Measurements from ENCODE around the gene KLHL10. TPM values are rescaled to one million over a fixed set of nuclear protein-coding genes. Genes with fewer than 3 reads are reported as not detected.

KLHL10 gene
- total and polyA plus RNA-seq, 2 of the 13 experiments (the other 11 are each of a cell fraction or from before 2014, with no cell fraction given): 0.04 to 0.08 TPM

GRCh38 chr17:41796121-41796895 is 41.3 kb upstream of the KLHL10 start:
- CTCF ChIA-PET (ENCODE audit: low intra/inter-chr PET ratio, low total read pairs): no interaction called here
- H3K27ac ChIP-seq (ENCODE audit: extremely low read length, insufficient read depth, low read length): no peak overlapping the region
- ATAC-seq (no peak), FAIRE-seq (no peak), DNase-seq (ENCODE audit: low spot score) (peak; percentile 46)
- H3K4me3 ChIP-seq (replicated peaks in 1 of 3; ENCODE audit: insufficient read depth in 1 of 3, low read depth in 2 of 3, low read length in 3 of 3): no peak overlapping the region
- WGBS (ENCODE audit: low lambda C conversion rate): 27% methylated on average over 10 of the region's 10 CpGs
- in situ Hi-C loops (cut with HindIII; ENCODE audit: extremely low pct_ligation_motif_present, low pct_unique_long_range_greater_than_20kb): no loop called here
- peak overlapping the region; percentile 2; the same call in 1 of the 2 replicates for H3K4me2 ChIP-seq (ENCODE audit: low read depth, low read length)
- no peak overlapping the region for H2AFZ ChIP-seq (ENCODE audit: low read length)
- no peak overlapping the region for H3K9ac ChIP-seq (ENCODE audit: insufficient read depth, low read depth, low read length)
- H3K27me3 ChIP-seq (ENCODE audit: control insufficient read depth in 1 of 2, insufficient read depth in 2 of 2, low read length in 2 of 2): no peaks in the 10 kb centered on the region
- H3K9me3 ChIP-seq (ENCODE audit: low read length): no peaks in the 10 kb centered on the region
- intact Hi-C loops (cut with micrococcal nuclease; ENCODE audit: unreplicated experiment): no loop called here
- no peaks in the 10 kb centered on the region for H3K79me2 ChIP-seq (ENCODE audit: insufficient read depth, low read length)
- TF ChIP-seq LCORL (IDR thresholded peaks at IDR 0.05) (no peak), LCORL (CRISPR knock-in tag; IDR thresholded peaks at IDR 0.05) (0 out of 2 replicates have a peak, but pooled peaks have one; percentile 3), FOXA1 (IDR thresholded peaks at IDR 0.05) (no peak), FOXA1 (CRISPR knock-in tag; IDR thresholded peaks at IDR 0.05) (0 out of 2 replicates have a peak, but pooled peaks have one; percentile 11), MXD3 (CRISPR knock-in tag; IDR thresholded peaks at IDR 0.05) (no peak), ZNF772 (CRISPR knock-in tag; IDR thresholded peaks at IDR 0.05) (0 out of 2 replicates have a peak, but pooled peaks have one; percentile 32), HINFP (CRISPR knock-in tag; IDR thresholded peaks at IDR 0.05; ENCODE audit: low read depth) (no peak), TEF (CRISPR knock-in tag; IDR thresholded peaks at IDR 0.05) (no peak), ZFAT (CRISPR knock-in tag; conservative IDR thresholded peaks at IDR 0.05) (no peak), CREB1 (IDR thresholded peaks at IDR 0.05) (no peak), CREB1 (CRISPR knock-in tag; IDR thresholded peaks at IDR 0.05) (0 out of 2 replicates have a peak, but pooled peaks have one; percentile 16), ARNT (IDR thresholded peaks at IDR 0.05) (no peak), GATAD1 (CRISPR knock-in tag; IDR thresholded peaks at IDR 0.05) (no peak), BCL6 (CRISPR knock-in tag; IDR thresholded peaks at IDR 0.05) (peak; percentile 67), HOMEZ (CRISPR knock-in tag; IDR thresholded peaks at IDR 0.05; ENCODE audit: low read depth) (no peak)
- POLR2A ChIA-PET: interaction anchor here (1.1 to 7.9 kb wide), 5 partner anchors 11 to 58 kb away, joined by 3 to 86 read pairs (median 14); partner anchors contain the start of gene JUP
- no TSS peak for BruUV-seq (replicated peaks)
- no peaks in the 10 kb centered on the region for H4K20me1 ChIP-seq (ENCODE audit: insufficient read depth, low read length)
- peaks cover 77% of the 10 kb centered on the region for H3K4me1 ChIP-seq (ENCODE audit: insufficient read depth, low read length)
- H3K36me3 ChIP-seq (replicated peaks in 1 of 2; ENCODE audit: control insufficient read depth in 1 of 2, insufficient read depth in 2 of 2, low read length in 2 of 2): no peaks in the 10 kb centered on the region
